Stimulated activated CD8-positive, alpha-beta memory T cell treated with anti-CD3 and anti-CD28 coated beads, Interleukin-4, amount 100 ng/mL, for 24 hours (primary cell): ENCODE measurements around the gene UGT1A8.

Source experiments
- DNase-seq: peaks from one replicate; pipeline ENCODE4 v3.0.0-alpha.2; 2020; ENCODE audit warnings: low read depth

Gene UGT1A8

DNA sequence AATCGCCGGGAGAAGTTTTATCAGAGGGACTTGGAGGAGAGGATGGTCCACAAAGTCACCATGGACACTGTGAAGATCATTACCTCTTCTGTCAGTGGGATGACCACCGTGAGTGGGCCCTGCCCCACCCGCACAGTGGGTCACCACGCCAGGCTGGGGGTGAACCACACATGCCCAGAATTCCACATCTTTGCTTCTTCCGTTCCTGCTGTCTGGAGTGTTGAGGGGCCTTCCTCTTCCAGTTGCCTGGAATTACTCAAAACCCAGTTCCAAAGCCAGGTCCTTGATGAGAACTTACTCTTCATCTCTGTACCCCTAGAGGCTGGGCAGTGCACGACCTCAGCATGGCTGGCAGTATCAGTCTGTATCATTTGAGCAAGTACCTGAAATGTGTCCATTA lies 182.8 kb downstream of the UGT1A8 start:
- DNase-seq = no peak

- DNase-seq = no peak
These were observed 184.1 kb downstream of the UGT1A8 start for GRCh38 chr2:233801357-233802131.

DNA sequence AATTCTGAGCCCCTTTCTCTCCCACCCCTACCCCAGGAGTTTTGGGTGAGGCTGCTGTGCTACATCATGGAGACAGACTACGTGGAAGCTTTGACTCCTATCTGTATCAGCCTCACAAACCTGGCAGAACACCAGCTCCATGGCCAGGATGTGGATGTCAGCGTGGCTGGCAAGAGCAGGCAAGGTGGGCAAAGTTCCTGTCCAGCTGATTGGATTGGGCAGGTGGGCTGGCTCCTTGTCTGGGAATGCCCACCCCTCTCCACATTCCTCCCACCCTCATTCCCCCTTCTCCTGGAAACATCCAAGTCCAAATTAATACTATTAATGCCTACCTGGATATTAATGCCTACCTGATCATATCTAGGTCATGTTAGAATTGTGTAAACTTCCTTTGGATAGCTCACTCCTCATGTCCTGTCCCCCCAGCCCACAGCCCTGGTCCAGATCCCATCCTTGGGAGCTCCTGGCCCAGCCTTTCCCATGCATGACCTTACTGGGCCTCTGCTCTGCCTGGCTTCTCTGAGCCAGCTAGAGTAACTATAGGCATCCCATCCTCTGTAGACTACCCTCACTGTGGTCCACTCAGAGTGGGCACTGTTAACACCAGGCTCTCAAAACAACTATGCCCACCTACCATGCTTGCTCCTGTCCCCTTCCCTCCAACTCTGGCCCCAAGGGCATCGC lies 184.8 kb downstream of the UGT1A8 start:
- no peak for DNase-seq

GRCh38 chr2:233803292-233803911 lies 186.0 kb downstream of the UGT1A8 start:
- DNase-seq = no peak

DNA sequence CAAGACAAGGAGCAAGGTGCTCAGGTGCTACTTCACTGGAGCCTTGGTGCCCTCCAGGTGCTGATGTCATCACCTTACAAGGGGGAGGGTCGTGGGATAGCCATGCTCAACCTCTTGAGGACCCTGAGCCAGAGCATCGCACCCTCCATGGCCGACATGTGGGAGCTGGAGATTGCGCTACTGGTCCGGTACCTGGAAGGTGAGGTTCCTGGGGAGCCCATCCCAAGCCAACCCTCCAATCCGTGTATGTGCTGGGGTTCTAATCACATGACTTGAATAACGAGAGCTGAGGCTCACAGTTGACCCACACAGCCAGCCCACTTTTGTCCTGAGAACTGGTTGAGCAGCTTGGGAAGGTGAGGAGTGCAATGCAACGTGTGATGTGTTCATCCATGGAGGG lies 186.6 kb downstream of the UGT1A8 start:
- no peak for DNase-seq

- DNase-seq = no peak
These were observed 189.9 kb downstream of the UGT1A8 start for GRCh38 chr2:233807215-233807865.

GRCh38 chr2:233807966-233808935 lies 190.8 kb downstream of the UGT1A8 start:
- no peak for DNase-seq

DNA sequence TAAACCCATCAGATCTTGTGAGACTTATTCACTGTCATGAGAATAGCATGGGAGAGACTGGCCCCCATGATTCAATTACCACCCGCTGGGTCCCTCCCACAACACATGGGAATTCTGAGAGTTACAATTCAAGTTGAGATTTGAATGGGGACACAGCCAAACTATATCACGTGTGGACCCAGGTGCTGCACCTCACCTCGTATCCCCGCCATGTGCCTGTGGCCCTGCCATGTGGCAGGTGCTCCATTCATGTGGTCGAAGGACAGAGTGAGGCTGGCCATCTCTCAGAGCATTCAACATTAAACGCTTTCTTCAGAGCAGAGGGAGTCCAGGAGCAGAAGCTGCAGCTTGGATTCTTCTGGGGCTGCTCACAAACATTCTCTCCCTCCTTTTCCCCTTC lies 193.0 kb downstream of the UGT1A8 start:
- DNase-seq = no peak

DNA sequence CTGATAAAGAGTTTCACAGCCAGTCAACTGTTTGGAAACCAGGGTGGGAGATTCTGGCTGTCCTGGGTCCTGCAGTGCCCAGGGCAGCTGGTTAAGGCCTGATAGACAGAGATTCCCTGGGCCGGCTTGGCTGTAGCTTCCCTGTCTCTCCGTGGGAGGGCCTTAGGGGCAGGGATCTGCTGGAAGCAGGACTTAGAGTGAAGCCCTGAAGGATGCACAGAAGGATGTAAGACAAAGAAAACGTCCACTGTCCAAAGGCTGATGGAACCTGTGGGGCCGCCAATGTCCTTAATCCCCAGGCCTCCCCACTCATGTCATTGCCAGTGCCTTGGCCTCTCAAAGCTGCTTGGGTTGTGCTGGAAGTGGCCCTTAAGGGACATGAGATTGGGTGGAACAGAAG lies 193.7 kb downstream of the UGT1A8 start:
- no peak for DNase-seq

- no peak for DNase-seq
These were observed 194.3 kb downstream of the UGT1A8 start for GRCh38 chr2:233811732-233812131.

- no peak for DNase-seq
These were observed 196.0 kb downstream of the UGT1A8 start for GRCh38 chr2:233813236-233814055.

DNA sequence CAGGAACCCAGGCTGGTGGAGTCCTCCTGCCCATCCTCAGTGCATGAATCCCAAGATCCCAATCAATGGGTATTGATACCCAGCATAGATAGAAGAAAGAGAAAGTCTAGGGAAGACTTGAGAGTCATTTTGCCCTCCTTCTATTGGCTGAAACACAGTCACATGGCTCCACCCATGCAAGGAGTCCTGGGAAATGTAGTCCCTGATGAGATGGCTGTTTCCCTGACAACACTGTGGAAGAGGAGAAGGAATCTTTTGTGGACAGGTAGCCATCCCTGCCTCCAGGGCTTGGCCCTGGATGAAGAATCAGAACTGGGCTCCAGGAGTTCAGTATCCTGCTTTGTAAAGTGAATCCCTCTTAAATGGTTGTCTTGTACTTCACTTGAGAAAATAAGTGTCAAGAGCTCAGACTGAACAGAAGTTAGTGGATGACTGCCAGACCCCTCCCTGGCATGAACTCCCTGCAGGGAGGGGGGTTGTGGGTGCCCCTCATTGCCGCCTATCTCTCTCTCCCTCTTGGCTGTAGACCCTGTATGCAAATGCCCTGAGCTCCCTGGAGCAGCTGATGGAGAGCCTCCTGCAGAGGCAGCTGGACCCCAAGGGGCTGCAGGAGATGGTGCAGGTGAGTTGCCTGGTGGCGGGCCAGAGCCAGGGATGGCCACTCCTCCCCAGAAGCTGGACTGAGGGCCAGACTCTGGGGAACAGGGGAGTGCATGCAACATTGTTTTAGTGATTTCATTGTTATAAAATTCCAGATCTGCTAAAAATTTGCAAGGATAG lies 196.8 kb downstream of the UGT1A8 start:
- no peak for DNase-seq

- DNase-seq = no peak
These were observed 198.4 kb downstream of the UGT1A8 start for GRCh38 chr2:233815861-233816260.

DNA sequence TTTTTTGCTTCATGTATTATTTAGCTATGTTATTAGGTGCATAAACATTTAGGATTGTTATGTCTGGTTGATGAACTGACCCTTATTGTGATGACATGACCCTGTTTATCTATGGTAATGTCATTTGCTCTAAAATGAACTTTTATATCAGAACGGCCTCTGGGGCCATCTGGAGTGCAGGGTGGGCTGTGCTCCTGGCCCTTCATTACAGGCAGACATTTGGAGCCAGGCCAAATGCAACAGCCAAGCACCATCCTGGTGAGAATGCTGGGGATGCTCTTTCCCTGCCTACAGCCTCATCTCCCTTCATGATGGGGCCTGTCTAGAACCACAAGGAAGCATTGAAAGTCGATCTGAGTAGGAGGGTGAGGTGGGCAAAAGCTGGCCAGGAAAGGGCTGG lies 198.9 kb downstream of the UGT1A8 start:
- no peak for DNase-seq

- DNase-seq = no peak
These were observed 199.3 kb downstream of the UGT1A8 start for GRCh38 chr2:233816771-233817170.

GRCh38 chr2:233817361-233817911 lies 200.0 kb downstream of the UGT1A8 start:
- no peak for DNase-seq

- no peak for DNase-seq
These were observed 200.7 kb downstream of the UGT1A8 start for GRCh38 chr2:233817995-233818638.

- DNase-seq = no peak
These were observed 201.5 kb downstream of the UGT1A8 start for GRCh38 chr2:233818639-233819621.
